Stimulated activated CD4-positive, alpha-beta T cell treated with anti-CD3 and anti-CD28 coated beads, Interleukin-15, amount 100 ng/mL, for 48 hours (primary cell): ENCODE data around the gene ANKRD37.

Source experiments
- DNase-seq, 2 donors: peaks; one replicate each; pipeline ENCODE4 v3.0.0-alpha.2; 2020; ENCODE audit warnings: low read depth in 2 of 2

ANKRD37 gene

DNA sequence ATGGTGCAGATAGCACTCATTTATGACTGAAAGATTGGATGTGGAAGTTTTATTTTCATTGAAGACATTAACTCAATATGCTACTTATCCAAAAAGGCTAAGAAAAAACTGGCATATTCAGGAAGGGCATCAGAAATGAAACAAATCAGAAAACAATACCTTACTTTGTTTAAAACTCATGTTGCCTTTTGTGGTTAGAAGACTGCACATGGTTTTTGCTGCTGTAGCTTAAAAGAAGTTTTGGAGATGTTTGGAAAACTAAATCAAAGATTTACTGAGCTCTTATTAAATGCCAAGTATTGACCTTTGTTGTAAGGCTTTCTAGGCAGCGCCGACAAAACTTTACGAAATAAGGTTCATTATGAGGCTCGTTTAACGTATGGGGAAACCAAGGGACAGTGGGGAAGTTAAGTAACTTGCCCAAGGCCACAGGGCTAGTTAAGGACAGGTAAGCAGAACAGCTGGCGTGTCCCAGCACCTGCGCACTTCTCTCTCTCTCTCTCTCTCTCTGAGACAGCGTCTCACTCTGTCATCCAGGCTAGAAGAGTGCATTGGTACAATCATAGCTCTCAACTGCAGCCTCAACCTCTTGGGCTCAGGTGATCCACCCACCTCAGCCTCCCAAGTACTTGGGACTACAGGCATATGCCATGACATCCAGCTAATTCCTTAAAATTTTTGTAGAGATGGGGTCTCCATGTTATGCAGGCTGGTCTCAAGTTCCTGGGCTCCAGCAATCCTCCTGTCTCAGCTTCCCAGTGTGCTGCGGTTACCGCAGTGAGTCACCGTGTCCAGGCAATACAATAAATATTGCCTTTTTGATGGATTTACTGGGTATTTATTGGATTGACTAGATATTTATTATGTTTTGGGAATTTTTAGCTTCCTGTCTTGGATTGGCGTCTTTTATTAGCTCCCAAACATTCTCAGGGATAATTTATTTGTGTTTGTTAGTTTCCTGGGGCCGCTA is 17.0 kb upstream of the ANKRD37 start:
- no peak for DNase-seq

DNA sequence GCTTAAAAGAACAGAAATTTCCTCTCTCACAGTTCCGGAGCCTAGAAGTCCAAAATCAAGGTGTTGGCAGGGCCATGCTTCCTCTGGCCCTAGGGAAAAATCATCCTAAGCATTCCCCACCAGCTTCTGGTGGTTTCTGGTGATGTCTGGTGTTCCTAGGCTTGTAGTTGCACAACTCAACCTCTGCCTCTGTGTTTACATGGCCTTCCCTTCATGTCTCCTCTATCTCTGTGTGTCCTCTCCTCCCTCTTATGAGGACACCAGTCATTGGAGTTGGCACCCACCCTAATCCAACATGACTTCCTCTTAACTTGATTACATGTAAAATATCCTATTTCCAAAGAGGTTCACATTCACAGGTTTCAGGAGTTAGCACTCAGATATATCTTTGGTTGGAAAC is 16.3 kb upstream of the ANKRD37 start:
- no peak for DNase-seq

DNA sequence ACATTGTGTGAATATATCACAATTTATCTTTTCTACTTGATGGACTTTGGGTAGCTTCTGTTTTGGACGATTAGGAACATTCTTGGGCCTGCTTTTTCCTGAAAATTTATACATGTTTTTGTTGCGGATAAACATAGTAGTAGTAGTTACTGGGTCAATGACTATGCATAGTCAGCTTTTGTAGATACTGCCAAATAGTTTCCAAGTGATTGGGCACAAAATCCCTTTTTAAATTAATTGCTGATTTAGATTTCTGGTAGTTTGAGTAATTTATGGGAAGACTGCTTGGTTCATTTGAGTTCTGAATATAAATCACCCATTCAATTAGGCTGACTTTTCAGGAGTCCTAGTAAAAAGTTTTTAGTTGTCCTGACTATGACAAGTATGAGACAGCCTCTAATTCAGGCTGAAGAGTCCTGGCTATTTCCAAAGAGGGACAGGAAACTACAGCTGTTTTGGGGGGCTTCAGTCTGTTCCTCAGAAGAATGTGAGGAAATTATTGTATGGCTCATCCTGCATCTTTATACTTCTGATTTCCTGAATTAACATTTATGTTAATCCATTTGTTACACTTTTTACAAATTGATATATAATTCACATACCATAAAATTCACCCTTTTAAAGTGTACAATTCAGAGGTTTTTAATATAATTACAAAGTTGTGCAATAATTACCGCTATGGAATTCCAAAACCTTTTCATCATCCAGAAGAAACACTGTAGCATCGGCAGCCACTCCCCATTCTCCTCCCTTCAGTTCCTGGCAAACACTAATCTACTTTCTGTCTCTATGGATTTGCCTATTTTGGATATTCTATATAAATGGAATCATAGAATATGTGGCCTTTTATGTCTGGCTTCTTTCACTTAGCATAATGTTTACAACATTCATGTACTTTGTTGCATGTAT is 15.1 kb upstream of the ANKRD37 start:
- no peak for DNase-seq

DNA sequence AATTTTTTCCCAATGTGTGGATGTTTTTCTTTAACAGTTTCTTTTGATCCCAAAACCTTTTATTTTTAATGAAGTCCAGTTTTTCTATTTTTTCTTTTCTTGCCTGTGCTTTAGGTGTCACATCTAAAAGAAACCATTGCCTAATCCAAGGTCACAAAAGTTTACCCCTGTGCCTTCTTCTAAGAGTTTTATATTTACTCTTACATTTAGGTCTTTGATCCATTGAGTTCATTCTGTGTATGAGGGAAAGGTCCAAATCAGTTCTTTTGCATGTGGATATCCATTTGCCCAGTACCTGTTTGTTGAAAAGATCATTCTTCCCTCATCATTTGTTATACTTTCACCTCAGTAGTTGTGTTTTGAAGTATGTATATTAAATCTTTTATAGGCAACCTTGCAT is 13.9 kb upstream of the ANKRD37 start:
- DNase-seq, result no peak

DNA sequence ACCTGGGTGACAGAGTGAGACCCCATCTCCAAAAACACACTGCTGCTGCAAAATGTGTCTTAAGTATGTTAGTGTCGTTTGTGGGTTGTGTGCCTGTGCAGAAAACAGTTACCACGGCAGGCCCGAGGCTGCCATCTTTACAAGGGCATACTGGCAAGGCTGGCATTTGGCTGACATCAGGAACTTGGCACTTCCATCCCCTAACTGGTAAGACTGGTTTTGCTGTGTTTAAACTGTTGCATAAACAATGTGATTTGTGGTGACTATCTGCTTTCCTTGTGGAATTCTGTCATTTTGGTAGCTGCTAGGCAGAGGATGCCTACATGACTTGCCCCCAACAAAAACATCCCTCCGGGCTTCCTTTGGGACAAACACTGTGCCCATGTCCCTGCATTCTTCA is 13.2 kb upstream of the ANKRD37 start:
- DNase-seq, result no peak

DNA sequence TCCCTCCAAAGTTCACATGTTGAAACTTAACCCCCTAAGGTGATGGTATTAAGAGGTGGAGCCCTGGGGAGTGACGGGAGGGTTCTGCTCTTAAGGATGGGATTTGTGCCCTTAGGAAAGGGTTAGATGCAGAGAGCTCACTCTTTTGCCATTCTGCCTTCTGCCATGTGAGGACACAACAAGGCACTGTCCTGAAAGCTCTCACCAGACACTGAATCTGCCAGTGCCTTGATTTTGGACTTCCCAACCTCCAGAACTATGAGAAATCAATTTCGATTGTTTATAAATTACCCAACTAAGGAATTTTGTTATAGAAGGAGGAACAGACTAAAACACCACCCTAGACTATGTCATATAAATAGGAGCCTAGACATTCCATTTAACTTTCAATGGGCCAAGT is 12.6 kb upstream of the ANKRD37 start:
- DNase-seq, result no peak

DNA sequence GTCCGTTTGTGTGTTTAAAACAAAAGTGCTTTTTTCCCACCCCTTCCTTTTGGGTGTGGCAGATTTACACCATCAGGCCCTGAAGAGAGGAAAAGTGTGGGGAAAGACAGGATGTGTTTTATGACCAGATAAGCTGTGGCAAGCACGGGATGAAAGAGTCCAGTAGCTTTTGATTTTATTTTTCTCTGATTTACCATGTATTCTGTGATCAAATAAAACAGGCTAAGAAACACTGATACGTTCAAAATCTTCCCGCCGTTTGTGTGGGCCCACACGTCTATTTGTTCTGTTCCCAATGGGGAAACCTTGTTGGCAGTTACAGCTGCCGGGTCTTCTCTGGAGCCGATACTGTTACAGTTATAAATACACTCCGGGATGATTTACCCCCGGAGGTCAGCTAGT is 11.7 kb upstream of the ANKRD37 start:
- DNase-seq, result no peak

DNA sequence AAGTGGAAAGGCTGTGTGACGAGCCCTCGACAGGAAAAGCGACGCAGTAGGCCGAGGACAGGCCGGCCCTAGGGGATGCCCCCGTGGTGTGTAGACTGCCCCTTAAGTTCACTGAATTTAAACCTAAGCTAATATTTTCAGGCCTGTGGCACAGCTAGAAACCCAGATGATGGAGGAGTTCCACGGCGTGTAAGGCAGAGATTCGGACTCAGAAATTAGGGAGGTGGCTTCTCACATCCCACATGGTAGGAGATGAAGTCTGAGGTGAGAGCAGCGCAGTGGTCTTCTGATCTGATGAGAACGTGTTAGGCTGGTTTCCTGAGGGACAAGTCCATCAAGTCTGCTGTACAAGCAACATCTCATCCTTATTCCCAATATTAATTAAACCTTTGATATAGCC is 8.7 kb upstream of the ANKRD37 start:
- DNase-seq, result no peak

DNA sequence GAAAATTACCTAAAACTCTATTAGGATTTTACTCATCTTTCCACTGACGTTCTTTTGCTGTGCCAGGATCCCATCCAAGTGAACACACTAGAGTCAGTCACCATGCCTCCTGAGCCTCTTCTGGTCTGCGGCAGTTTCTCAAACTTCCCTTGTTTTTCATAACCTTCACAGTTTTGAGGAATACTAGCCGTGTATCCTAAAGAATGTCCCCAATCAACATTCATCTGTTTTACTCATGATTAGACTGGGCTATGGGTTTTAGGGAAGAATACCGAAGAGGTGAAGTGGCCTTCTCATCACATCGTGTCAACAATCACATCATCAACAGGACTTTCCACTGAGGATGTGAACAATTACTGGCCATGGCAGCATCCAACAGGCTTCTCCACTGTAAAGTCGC is 5.7 kb upstream of the ANKRD37 start:
- no peak for DNase-seq

DNA sequence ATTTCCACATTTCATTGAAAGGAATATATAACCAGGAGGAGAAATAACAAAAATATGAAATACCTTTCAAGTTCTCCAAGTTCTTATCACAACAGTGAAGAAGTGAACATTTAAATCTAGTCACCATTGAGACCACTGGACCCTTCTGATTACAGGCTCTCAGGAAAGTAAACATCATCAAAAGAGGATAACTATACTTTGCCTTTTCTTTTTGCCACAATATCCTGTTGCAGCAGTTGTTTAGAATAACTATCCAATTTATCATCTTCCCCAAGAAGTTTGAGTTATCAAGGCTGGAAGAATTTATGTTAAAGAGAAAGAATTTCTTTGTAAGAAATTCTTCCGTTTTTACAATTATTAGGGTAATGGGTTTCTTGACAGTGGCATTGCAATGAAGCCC is 4.5 kb upstream of the ANKRD37 start:
- DNase-seq, result no peak

DNA sequence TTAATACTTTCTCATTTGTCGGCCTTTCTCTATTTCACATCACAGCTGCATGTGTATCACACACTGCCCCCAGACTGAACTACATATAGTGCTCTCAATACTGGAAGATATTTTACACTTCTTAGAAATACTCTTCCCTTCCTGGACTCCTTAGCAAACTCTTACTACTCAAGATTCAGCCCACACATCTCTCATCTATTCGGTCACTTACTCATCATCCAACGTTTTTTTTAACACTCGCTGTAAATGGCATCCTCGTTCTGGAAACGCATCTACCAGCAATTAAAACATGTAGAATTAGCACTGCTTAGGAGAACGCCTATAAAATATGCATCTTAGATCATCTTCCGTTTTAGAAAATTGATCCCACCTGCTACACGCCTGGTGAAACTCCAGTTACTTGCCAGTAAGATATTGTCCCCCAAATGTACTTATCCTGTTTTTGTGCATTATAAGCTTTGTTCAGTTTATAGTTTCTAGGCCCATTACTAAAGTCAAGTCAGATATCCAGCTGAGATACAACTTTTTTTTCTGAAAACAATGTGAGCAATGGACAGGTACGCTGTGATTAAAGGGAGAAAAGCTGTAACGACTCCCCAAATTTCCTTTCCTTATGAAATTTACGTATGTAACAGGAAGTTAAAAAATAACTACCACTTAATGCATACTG is 1.9 kb upstream of the ANKRD37 start:
- DNase-seq, result no peak

DNA sequence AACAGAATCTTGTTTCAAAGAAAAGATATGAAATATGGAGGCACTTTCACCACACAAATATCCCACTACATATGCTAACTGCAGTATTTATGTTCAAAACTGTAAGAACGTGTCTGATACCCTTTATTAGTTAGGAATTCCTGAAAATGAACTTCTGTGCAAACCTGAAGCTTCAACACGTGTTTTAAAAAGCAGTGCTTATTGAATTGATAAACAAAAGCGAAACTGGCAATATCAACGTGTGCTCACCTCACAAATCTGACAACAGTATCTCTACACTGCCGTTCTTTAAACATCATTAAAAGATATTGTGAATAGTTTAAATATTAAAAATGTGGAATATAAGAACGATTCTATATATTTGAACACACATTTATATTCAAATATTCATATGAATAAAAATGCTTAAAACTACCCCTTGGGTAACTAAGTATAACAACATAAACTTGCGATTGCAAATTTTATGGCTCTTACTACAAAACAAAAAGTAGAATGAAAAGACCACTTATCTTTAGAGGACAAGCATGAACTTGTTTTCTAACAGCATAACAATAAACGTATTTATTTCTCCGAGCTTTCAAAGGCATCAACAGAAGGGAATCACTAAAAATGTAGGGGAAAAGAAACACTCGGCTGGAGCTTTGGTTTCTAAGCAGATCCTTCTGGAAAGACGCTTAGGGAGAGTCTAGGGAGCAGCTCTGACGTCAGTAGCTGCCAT is 1.2 kb upstream of the ANKRD37 start, which contains the start of gene LRP2BP:
TSS of gene LRP2BP (minus strand) at position 687 of the 718 bp plus-strand sequence. CDS start 17,738 bp downstream, outside the sequence.
- DNase-seq, result no peak

DNA sequence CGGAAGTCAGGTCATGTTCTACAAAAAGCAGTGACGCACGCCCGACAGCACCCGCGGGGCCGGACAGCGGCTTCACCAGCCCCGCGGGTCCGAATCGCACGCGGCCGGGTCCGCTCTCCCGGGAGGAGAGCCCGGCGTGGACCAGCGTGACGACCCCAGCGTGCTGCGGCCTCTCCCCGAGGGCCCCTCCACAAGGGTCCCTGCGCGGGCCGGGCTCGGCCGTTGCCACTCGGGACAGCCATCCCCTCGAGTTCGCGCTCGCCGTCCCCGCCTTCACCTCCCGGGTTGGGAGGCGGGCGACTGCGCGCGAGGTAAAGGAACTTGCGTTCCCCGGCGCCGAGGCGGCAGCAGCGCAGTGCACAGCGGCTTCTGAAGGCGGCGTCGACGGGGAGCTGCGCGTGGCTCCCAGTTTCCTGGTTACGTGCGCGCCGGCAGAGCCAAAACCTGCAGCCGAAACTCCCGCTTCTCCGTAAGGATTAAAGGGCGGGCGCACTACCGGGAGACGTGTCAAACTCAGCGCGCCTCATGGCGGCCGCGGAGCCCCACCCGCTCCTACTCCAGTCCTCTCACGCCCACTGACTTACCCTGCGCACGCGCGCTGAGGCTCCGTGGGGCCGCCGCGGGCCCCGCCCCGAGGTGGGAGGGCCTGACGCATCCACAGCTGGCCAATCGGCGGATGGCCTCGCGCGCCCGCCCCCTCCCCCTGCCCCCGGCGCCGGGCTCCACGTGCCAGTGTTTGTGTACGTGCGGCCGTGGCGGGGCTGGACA is 501 bp upstream of the ANKRD37 start:
- peak; percentile 91 to 93 for DNase-seq

DNA sequence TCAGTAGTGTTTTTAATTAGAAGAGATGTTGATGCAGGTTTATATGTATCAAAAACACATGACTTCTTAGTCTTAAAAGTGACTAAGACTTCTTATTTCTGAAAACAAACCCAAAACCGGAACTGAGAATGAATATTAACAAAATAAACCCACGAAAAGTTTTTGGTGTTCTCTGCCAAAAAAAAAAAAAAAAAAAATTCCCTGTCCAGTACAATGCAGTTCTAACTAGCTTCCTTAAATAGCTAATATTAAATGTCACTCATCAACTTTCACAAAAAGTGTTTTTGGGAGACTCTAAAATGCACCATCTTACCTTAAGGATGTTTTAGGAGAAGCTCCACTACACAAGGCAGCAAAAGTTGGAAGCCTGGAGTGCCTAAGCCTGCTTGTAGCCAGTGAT is 2.0 kb downstream of the ANKRD37 start:
- no peak for DNase-seq

DNA sequence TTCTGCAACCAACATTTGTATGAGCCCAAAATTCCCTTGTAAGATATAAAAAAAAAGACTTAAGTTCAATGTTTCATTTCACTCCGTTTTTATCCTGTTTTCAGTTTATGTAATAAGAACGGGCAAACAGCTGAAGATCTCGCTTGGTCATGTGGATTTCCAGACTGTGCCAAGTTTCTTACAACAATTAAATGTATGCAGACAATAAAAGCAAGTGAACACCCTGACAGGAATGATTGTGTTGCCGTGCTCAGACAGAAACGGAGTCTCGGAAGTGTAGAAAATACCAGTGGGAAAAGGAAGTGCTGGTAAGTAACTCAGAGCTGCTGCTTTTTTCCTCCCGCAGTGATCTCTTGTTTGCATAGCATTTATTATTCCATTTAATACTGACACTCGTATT is 2.8 kb downstream of the ANKRD37 start:
- no peak for DNase-seq

DNA sequence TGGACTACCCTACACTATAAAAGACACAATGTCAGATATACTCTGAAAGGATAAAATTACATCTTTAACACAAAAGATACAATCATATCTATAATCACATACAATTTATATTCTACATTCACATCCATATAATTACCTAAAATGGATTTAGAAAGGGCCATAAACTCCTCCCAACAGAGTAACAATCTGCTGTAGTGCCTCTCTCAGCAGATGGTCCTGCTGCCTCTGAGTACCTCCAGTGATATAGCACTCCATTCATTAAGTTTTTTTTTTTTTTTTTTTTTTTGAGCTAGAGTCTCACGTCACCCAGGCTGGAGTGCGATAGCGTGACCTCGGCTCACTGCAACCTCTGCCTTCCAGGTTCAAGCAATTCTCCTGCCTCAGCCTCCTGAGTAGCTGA is 7.4 kb downstream of the ANKRD37 start:
- DNase-seq, result no peak

DNA sequence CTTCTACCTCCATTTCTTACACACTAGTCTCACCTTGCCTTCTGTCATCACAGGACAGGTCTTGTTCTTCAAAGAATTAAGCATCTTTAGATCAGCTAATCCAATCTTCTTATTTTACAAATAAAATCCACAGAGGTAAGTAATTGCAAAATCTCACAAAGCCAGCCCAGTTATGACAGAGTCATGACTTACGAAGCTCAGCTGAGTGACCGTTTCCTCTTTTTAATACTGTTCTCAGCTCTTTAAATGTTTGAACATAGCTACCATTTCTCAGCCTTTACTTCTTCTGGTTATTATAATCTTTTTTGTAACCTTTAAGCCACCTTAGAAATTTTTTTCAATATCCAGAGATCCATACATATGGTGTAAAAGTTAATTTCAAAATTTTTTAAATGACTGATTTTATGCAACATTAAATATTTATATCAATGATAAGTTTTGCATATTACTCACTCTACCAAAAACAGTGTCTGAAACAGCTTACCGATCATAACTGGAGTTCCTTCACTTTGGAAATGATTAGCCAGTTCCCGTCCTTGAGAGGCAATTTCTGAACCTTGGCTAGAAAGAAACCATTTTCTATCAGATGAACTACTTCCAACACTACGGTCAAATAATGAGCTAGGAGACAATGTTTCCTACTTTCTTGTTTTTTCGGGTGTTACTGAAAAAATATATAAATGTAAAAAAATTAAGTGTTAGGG is 8.8 kb downstream of the ANKRD37 start:
- DNase-seq, result no peak

DNA sequence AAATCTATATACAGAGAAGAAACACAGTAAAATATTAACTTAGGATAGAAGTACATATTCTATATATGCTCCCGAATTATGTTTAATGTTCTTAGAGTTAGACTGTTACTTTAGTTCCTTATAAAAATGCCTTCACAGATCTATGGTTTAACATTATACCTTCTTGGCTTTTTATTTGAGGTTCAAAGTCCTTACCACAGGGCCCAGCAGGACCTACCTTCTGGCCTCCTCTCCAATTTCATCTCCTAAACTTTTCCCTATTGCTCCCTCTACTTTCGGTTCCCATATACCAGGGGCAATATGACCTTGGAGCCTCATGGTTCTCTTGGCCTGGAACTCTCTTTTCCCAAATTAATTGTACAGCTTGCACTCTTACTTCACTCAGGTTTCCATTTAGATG is 11.8 kb downstream of the ANKRD37 start:
- DNase-seq, result no peak

DNA sequence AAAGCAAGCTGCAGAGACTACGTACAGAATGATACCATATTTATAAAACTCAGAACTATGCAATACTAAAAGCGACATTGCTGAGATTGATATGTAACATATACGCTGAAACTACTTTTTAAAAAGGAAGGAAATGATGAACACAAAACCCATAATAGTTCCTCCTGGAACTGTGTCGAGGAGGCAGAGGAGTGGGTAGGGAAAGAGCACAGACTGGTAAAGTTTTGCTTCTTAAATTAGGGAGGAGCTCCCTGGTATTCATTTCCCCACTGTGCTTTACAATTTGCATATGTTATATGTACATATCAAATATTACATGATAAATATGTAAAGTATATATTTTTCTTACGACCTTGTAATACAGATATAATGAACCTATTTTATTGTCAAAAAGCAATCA is 15.2 kb downstream of the ANKRD37 start:
- DNase-seq, result no peak

DNA sequence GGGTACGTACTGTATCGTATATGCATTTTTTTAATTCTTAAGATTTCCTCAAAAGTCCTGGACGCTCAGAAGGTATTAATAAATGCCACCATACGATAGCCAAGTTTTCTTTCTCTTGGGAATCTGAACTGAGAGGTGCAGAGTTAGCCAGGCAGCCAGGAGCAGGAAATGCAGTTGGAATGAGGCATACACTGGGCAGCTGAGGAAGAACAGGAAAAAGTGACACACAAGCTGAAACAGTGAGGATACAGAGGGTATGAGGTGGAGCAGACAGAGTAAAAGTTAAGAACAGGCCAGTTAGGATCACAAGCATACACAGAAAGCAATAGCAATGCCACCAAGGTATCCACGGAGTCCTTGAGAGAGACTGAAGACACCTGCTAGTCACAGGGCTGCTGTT is 15.8 kb downstream of the ANKRD37 start:
- no peak for DNase-seq
